ENCODE results near the gene MEI1.
A peak's percentile ranks its signal among the peaks of the same experiment; 100 is the strongest.
"Not testable (repeated sequence)": the region's sequence is repeated elsewhere in the genome, so short reads cannot be mapped to it uniquely, and the experiment has no call there.

The MEI1 gene

GRCh38 chr22:41682033-41682807 is 17.1 kb upstream of the MEI1 start:
- no peak for DNase-seq

GRCh38 chr22:41683052-41683451 is 16.3 kb upstream of the MEI1 start:
- no peak for DNase-seq

- DNase-seq, result no peak
Observed at GRCh38 chr22:41683616-41684015, 15.7 kb upstream of the MEI1 start.

- no peak for DNase-seq
Observed at GRCh38 chr22:41684194-41684593, 15.1 kb upstream of the MEI1 start.

- not testable (repeated sequence) for DNase-seq
Observed at GRCh38 chr22:41686890-41687289, 12.4 kb upstream of the MEI1 start.

- DNase-seq, result no peak
Observed at GRCh38 chr22:41687901-41688364, 11.4 kb upstream of the MEI1 start.

GRCh38 chr22:41688365-41689211 is 10.7 kb upstream of the MEI1 start, which contains the start of gene SNU13:
Gene SNU13 (minus strand): TSS chr22:41688867. CDS start chr22:41688796, 71 bp downstream.
- DNase-seq, result peak; percentile 94

- DNase-seq, result no peak
Observed at GRCh38 chr22:41690476-41690875, 8.8 kb upstream of the MEI1 start.

- no peak for DNase-seq
Observed at GRCh38 chr22:41695211-41695610, 4.1 kb upstream of the MEI1 start.

GRCh38 chr22:41696703-41697102 is 2.6 kb upstream of the MEI1 start:
- DNase-seq, result no peak

- peak; percentile 71 for DNase-seq
Observed at GRCh38 chr22:41697126-41697775, 2.1 kb upstream of the MEI1 start.

- no peak for DNase-seq
Observed at GRCh38 chr22:41700108-41700364, 733 bp downstream of the MEI1 start.

GRCh38 chr22:41702763-41703162 is 3.5 kb downstream of the MEI1 start:
- DNase-seq, result no peak

GRCh38 chr22:41709341-41709740 is 10.0 kb downstream of the MEI1 start:
- no peak for DNase-seq

- no peak for DNase-seq
Observed at GRCh38 chr22:41713004-41713403, 13.7 kb downstream of the MEI1 start.

GRCh38 chr22:41722496-41722895 is 23.2 kb downstream of the MEI1 start:
- DNase-seq, result no peak

GRCh38 chr22:41725510-41726110 is 26.3 kb downstream of the MEI1 start:
- no peak for DNase-seq

- no peak for DNase-seq
Observed at GRCh38 chr22:41731609-41732008, 32.3 kb downstream of the MEI1 start.

GRCh38 chr22:41732096-41732772 is 32.9 kb downstream of the MEI1 start:
- no peak for DNase-seq

- not testable (repeated sequence) for DNase-seq
Observed at GRCh38 chr22:41733241-41733640, 33.9 kb downstream of the MEI1 start.

GRCh38 chr22:41739576-41739975 is 40.3 kb downstream of the MEI1 start:
- no peak for DNase-seq

- DNase-seq, result no peak
Observed at GRCh38 chr22:41742918-41743317, 43.6 kb downstream of the MEI1 start.

- DNase-seq, result no peak
Observed at GRCh38 chr22:41745968-41746367, 46.7 kb downstream of the MEI1 start.
